Hepatocyte (in vitro differentiated cells): ENCODE results near the gene INPP5D. TPM values are rescaled to one million over a fixed set of nuclear protein-coding genes. Genes with fewer than 3 reads are reported as not detected.

Experiments
- DNase-seq: peaks from one replicate; pipeline ENCODE4 v3.0.0-alpha.2; 2016; ENCODE audit warnings: low spot score
- H2AFZ ChIP-seq: fragments of 200-600 bp; sonication (generic); 2 replicates; pipeline ENCODE4 v1.6.0; 2016; ENCODE audit warnings: antibody characterized with exemption, mild to moderate bottlenecking
- H3K27ac ChIP-seq: fragments of 200-600 bp; sonication (generic); 2 replicates; pipeline ENCODE4 v1.5.1; 2016; ENCODE audit warnings: mild to moderate bottlenecking
- H3K27me3 ChIP-seq: fragments of 200-600 bp; sonication (generic); 2 replicates; pipeline ENCODE4 v1.6.1; 2016
- H3K36me3 ChIP-seq: fragments of 200-600 bp; sonication (generic); replicated peaks from 2 replicates; pipeline ENCODE4 v1.5.1; 2016; ENCODE audit warnings: low read depth; ENCODE audit not compliant: insufficient read depth
- H3K4me1 ChIP-seq: fragments of 200-600 bp; sonication (generic); 2 replicates; pipeline ENCODE4 v1.5.1; 2016; ENCODE audit warnings: mild to moderate bottlenecking, moderate library complexity; ENCODE audit not compliant: insufficient read depth
- H3K4me2 ChIP-seq: fragments of 200-600 bp; sonication (generic); 2 replicates; pipeline ENCODE4 v1.6.0; 2016
- H3K4me3 ChIP-seq: fragments of 200-600 bp; sonication (generic); 2 replicates; pipeline ENCODE4 v1.5.1; 2016; ENCODE audit warnings: mild to moderate bottlenecking
- H3K79me2 ChIP-seq: fragments of 200-600 bp; sonication (generic); 2 replicates; pipeline ENCODE4 v1.6.0; 2017; ENCODE audit warnings: mild to moderate bottlenecking
- H3K9me2 ChIP-seq: fragments of 200-600 bp; sonication (generic); replicated peaks from 2 replicates; pipeline ENCODE4 v1.6.0; 2017; ENCODE audit warnings: mild to moderate bottlenecking; ENCODE audit not compliant: insufficient read depth
- H3K9me3 ChIP-seq: fragments of 200-600 bp; sonication (generic); 2 replicates; pipeline ENCODE4 v1.5.1; 2016; ENCODE audit warnings: low read depth, mild to moderate bottlenecking
- H4K20me1 ChIP-seq: fragments of 200-600 bp; sonication (generic); 2 replicates; pipeline ENCODE4 v1.6.0; 2016; ENCODE audit warnings: mild to moderate bottlenecking; ENCODE audit not compliant: insufficient read depth, poor library complexity, severe bottlenecking
- CTCF ChIP-seq: fragments of 200-600 bp; sonication (generic); IDR thresholded peaks from 2 replicates; pipeline ENCODE4 v1.5.1; 2016; ENCODE audit warnings: antibody characterized with exemption, mild to moderate bottlenecking; ENCODE audit not compliant: poor library complexity
- EZH2 ChIP-seq: fragments of 200-600 bp; sonication (generic); IDR thresholded peaks from 2 replicates; pipeline ENCODE4 v1.6.1; 2016; ENCODE audit warnings: antibody characterized with exemption, mild to moderate bottlenecking, borderline replicate concordance
- EZH2phosphoT487 ChIP-seq: fragments of 200-600 bp; sonication (generic); IDR thresholded peaks from one replicate; pipeline ENCODE4 v1.6.1; 2018; ENCODE audit warnings: antibody characterized with exemption, mild to moderate bottlenecking, low read depth, moderate library complexity; ENCODE audit not compliant: unreplicated experiment, severe bottlenecking
- WGBS: methylation state at CpG from one replicate; pipeline ENCODE4 v1.1.6; 2016; ENCODE audit warnings: low lambda C conversion rate; ENCODE audit errors: missing lambda C conversion rate; 5-methylcytosine and 5-hydroxymethylcytosine counted together
- polyA plus RNA-seq: library from polyadenylated mRNA; unstranded; fragments of >200 nt; fragmentation: Nextera tagmentation; extraction: Ambion mirVana; gene quantifications from 2 replicates; pipeline ENCODE4 v1.2.1, GENCODE V29; 2016
- total RNA-seq: library from RNA; depleted of rRNA; stranded (reverse); fragments of >200 nt; gene quantifications from 2 replicates; pipeline ENCODE4 v1.2.3, GENCODE V29; 2014

The INPP5D gene
- total and polyA plus RNA-seq, 2 experiments from 2014 or later = 3.3 to 5.2 TPM

- Histone ChIP-seq H3K79me2 (no peaks in the 10 kb centered on the region), H3K4me1 (peaks cover 3% of the 10 kb centered on the region), H3K4me2 (no peak overlapping the region), H3K27ac (no peak overlapping the region), H4K20me1 (no peaks in the 10 kb centered on the region), H3K9me2 (no peaks in the 10 kb centered on the region), H3K36me3 (no peaks in the 10 kb centered on the region), H2AFZ (no peak overlapping the region), H3K4me3 (no peak overlapping the region), H3K27me3 (no peaks in the 10 kb centered on the region), H3K9me3 (no peaks in the 10 kb centered on the region)
- no peak for DNase-seq
- TF ChIP-seq EZH2phosphoT487 = no peak
- no peak for TF ChIP-seq CTCF
- TF ChIP-seq EZH2 = no peak
- WGBS = 98% methylated on average over 38 of the region's 50 CpGs
Measured at GRCh38 chr2:233204286-233204936, 144.3 kb downstream of the INPP5D start.

GRCh38 chr2:233208382-233209116 is 148.4 kb downstream of the INPP5D start:
- no peaks in the 10 kb centered on the region for H3K36me3 ChIP-seq
- no peaks in the 10 kb centered on the region for H3K27me3 ChIP-seq
- no peak overlapping the region for H2AFZ ChIP-seq
- no peak overlapping the region for H3K27ac ChIP-seq
- WGBS = 75% methylated on average over 9 of the region's 10 CpGs
- TF ChIP-seq EZH2 (no peak), CTCF (no peak), EZH2phosphoT487 (no peak)
- no peaks in the 10 kb centered on the region for H3K9me2 ChIP-seq
- H3K4me2 ChIP-seq = no peak overlapping the region
- peaks cover 3% of the 10 kb centered on the region for H3K4me1 ChIP-seq
- no peak overlapping the region for H3K4me3 ChIP-seq
- H3K9me3 ChIP-seq = no peaks in the 10 kb centered on the region
- DNase-seq = peak; percentile 25
- H3K79me2 ChIP-seq = no peaks in the 10 kb centered on the region
- H4K20me1 ChIP-seq = no peaks in the 10 kb centered on the region

GRCh38 chr2:233209117-233209532 is 149.0 kb downstream of the INPP5D start:
- TF ChIP-seq EZH2phosphoT487 (no peak), CTCF (no peak), EZH2 (no peak)
- H3K27me3 ChIP-seq = no peaks in the 10 kb centered on the region
- peaks cover 3% of the 10 kb centered on the region for H3K4me1 ChIP-seq
- no peaks in the 10 kb centered on the region for H4K20me1 ChIP-seq
- H3K27ac ChIP-seq = no peak overlapping the region
- no peak overlapping the region for H3K4me3 ChIP-seq
- 68% methylated on average over 4 of the region's 4 CpGs for WGBS
- no peak overlapping the region for H3K4me2 ChIP-seq
- H3K79me2 ChIP-seq = no peaks in the 10 kb centered on the region
- H3K9me3 ChIP-seq = no peaks in the 10 kb centered on the region
- no peaks in the 10 kb centered on the region for H3K36me3 ChIP-seq
- no peak overlapping the region for H2AFZ ChIP-seq
- no peak for DNase-seq
- no peaks in the 10 kb centered on the region for H3K9me2 ChIP-seq
